BJ (cell line): Measurements from ENCODE around the gene FMR1. TPM values are rescaled to one million over a fixed set of nuclear protein-coding genes. Genes with fewer than 3 reads are reported as not detected.

Experiments used
- CTCF ChIA-PET: fragments of 350-600 bp; formaldehyde crosslinking; extraction: SDS; loops from one replicate; lab custom pipeline; 2021; ENCODE audit warnings: antibody characterized with exemption, inconsistent platforms; lab: Yijun Ruan, JAX
- POLR2A ChIA-PET: fragments of 300-600 bp; sonication (Branson Sonifier 250); formaldehyde crosslinking; extraction: SDS; loops from one replicate; lab custom pipeline; 2021; ENCODE audit warnings: antibody characterized with exemption; lab: Charles Lee
- DNase-seq: peaks from one replicate; pipeline ENCODE4 v3.0.0-alpha.2; 2011; ENCODE audit warnings: low read depth
- H3K27me3 ChIP-seq: 2 replicates; pipeline ENCODE4 v1.6.0; 2011; ENCODE audit warnings: low read length; ENCODE audit not compliant: control insufficient read depth, insufficient read depth
- H3K36me3 ChIP-seq: 2 replicates; pipeline ENCODE4 v1.5.1; 2011; ENCODE audit warnings: low read length; ENCODE audit not compliant: control insufficient read depth, insufficient read depth
- H3K4me3 ChIP-seq: 2 replicates; pipeline ENCODE4 v1.5.1; 2011; ENCODE audit warnings: low read depth, mild to moderate bottlenecking, control low read depth, low read length
- polyA plus RNA-seq: library from polyadenylated mRNA; depleted of rRNA; stranded (reverse); fragments of >200 nt; gene quantifications from 2 replicates; pipeline ENCODE4 v1.2.3, GENCODE V29; 2011
- TF ChIP-seq, protein P1 (sequence below): IDR thresholded peaks from 2 replicates; pipeline ENCODE4 v1.5.1; 2011; ENCODE audit warnings: low read depth, mild to moderate bottlenecking, control low read depth, inconsistent platforms, low read length, moderate library complexity; ENCODE audit not compliant: insufficient read depth

FMR1 gene
- polyA plus RNA-seq, 1 experiment: 9.1 TPM

DNA sequence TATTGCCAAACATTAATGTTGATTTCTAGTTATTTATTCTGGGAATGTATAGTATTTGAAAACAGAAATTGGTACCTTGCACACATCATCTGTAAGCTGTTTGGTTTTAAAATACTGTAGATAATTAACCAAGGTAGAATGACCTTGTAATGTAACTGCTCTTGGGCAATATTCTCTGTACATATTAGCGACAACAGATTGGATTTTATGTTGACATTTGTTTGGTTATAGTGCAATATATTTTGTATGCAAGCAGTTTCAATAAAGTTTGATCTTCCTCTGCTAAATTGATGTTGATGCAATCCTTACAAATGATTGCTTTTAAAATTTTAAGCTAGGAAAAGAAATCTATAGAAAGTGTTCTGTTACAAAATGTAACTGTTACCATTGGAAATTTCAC is 38.6 kb downstream of the FMR1 start:
- ChIA-PET POLR2A (no interaction called here), CTCF (no interaction called here)
- TF ChIP-seq, protein P1, sequence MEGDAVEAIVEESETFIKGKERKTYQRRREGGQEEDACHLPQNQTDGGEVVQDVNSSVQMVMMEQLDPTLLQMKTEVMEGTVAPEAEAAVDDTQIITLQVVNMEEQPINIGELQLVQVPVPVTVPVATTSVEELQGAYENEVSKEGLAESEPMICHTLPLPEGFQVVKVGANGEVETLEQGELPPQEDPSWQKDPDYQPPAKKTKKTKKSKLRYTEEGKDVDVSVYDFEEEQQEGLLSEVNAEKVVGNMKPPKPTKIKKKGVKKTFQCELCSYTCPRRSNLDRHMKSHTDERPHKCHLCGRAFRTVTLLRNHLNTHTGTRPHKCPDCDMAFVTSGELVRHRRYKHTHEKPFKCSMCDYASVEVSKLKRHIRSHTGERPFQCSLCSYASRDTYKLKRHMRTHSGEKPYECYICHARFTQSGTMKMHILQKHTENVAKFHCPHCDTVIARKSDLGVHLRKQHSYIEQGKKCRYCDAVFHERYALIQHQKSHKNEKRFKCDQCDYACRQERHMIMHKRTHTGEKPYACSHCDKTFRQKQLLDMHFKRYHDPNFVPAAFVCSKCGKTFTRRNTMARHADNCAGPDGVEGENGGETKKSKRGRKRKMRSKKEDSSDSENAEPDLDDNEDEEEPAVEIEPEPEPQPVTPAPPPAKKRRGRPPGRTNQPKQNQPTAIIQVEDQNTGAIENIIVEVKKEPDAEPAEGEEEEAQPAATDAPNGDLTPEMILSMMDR: no peak
- Histone ChIP-seq H3K27me3 (no peaks in the 10 kb centered on the region), H3K36me3 (no peaks in the 10 kb centered on the region), H3K4me3 (no peak overlapping the region)
- no peak for DNase-seq

DNA sequence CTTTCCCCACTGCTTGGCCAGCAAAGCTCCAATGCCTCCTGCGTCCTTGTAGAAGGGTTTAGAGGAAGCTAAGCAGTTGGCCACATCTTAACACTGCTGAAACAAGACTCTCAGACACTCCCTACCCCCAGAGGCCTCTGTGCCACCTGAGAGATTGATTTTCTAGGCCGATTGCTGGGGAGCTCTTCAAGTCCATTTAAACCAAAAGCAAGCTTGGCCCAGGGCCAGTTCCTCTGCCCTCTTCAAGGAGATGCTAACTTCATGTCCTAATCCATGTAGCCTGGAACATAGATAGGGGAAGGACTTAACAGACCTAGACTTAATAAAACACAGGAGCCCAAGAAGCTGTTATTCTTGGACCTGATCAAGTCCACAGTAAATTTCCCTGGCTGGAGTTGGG is 42.3 kb downstream of the FMR1 start:
- TF ChIP-seq, protein P1: no peak
- DNase-seq: no peak

DNA sequence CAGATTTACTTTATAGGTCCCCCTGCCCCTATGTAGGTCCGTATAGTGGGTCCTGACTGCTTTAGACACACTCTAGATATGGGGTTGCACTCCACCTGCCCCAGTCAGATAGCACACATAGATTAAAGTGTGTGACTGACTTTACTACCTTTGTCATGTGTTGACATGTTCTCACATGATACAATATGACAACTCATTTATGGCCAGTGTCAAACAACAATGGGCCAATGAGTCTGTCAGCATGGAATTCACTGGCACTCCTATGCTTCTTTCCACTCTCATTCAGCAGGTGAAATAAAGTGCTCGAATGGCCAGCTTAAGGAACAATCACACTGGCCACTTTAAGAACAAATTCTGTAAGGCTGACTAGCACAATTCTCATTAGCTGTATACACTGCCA is 45.6 kb downstream of the FMR1 start:
- no peaks in the 10 kb centered on the region for H3K36me3 ChIP-seq
- DNase-seq: no peak
- CTCF ChIA-PET: no interaction called here

More for the DNA sequence above, 42.3 kb downstream of the FMR1 start:
- no peaks in the 10 kb centered on the region for H3K36me3 ChIP-seq
- no peak overlapping the region for H3K4me3 ChIP-seq
- POLR2A ChIA-PET: no interaction called here
- H3K27me3 ChIP-seq: no peaks in the 10 kb centered on the region
- CTCF ChIA-PET: interaction anchor here (1.3 kb wide), 1 partner anchor 11 kb away, joined by 3 read pairs; no protein-coding TSS in a partner anchor

DNA sequence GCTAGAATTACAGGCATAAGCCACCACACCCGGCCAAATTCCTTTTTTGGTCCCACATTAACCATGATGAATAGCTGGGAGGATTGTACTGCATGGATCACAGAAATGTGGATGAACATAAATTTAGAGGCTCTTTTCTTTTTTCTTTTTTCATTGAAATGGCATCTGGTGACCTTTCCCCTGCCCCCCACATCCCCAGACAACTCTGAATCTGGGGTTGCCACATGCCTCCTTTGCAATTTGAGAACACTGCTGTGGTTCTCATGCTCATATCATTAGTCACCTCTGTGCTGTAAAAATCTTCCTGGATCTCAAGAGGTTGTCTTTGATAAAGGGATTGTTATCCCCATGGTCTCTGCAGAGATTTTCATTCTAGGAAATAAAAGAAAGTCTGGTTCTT is 46.6 kb downstream of the FMR1 start:
- ChIA-PET CTCF (no interaction called here), POLR2A (interaction anchor here (0.6 kb wide), 1 partner anchor 47 kb away, joined by 3 read pairs; the partner anchor contains the start of gene FMR1)
- Histone ChIP-seq H3K36me3 (no peaks in the 10 kb centered on the region), H3K4me3 (no peak overlapping the region), H3K27me3 (no peaks in the 10 kb centered on the region)
- TF ChIP-seq, protein P1: no peak
- peak; percentile 12 for DNase-seq

More for the DNA sequence above, 45.6 kb downstream of the FMR1 start:
- POLR2A ChIA-PET: no interaction called here
- Histone ChIP-seq H3K4me3 (no peak overlapping the region), H3K27me3 (no peaks in the 10 kb centered on the region)
- TF ChIP-seq, protein P1: no peak

DNA sequence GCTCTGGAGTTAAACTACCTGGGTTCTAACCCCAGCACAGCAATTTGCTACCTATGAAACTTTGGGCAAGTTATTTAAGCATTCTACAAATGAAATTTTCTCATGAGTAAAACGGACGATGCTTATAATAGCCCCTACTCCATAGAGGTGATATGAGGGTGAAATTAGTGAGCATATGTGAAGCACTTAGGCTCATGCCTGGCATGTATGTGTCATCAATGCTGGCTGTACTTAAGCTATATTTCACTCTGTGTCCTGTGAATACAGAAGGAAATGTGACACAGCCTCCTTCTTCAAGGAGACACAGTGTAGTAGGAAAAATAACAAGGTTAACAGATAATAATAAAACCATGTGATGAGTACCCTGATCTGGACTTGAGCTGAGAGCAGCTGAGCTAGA is 49.0 kb downstream of the FMR1 start:
- ChIA-PET POLR2A (no interaction called here), CTCF (no interaction called here)
- H3K36me3 ChIP-seq: no peaks in the 10 kb centered on the region
- no peaks in the 10 kb centered on the region for H3K27me3 ChIP-seq
- TF ChIP-seq, protein P1: no peak
- no peak overlapping the region for H3K4me3 ChIP-seq
- no peak for DNase-seq
